WI38 (cell line): ENCODE results near the gene ROR1.

ENCODE experiments used
- H3K4me3 ChIP-seq: 2 replicates; pipeline ENCODE4 v1.5.1; 2011; ENCODE audit warnings: low read depth, mild to moderate bottlenecking, control low read depth, low read length
- TF ChIP-seq, protein P1 (sequence below): IDR thresholded peaks from 2 replicates; pipeline ENCODE4 v1.5.1; 2012; ENCODE audit warnings: low read depth, mild to moderate bottlenecking, control low read depth, low read length

The ROR1 gene

DNA sequence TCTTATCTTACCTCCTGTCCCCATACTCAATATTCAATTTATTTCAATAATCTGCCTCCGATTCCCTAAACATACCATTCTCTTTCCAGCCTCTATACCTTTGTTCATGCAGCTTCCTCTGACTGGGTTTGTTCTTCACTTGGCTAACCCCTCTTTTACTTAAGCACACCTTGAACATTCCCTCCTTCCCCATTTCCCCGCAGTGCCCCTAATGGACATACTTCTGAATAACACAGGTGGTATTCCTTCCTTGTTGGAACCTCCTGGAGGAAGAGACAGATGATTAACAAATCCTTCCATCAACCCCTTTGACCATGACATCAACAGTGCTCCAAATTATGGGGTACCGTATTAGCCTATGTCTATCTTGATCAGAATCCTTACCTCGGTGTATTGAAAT, 239.6 kb downstream of the ROR1 start:
- TF ChIP-seq, protein P1, sequence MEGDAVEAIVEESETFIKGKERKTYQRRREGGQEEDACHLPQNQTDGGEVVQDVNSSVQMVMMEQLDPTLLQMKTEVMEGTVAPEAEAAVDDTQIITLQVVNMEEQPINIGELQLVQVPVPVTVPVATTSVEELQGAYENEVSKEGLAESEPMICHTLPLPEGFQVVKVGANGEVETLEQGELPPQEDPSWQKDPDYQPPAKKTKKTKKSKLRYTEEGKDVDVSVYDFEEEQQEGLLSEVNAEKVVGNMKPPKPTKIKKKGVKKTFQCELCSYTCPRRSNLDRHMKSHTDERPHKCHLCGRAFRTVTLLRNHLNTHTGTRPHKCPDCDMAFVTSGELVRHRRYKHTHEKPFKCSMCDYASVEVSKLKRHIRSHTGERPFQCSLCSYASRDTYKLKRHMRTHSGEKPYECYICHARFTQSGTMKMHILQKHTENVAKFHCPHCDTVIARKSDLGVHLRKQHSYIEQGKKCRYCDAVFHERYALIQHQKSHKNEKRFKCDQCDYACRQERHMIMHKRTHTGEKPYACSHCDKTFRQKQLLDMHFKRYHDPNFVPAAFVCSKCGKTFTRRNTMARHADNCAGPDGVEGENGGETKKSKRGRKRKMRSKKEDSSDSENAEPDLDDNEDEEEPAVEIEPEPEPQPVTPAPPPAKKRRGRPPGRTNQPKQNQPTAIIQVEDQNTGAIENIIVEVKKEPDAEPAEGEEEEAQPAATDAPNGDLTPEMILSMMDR: no peak
- H3K4me3 ChIP-seq: no peak overlapping the region

DNA sequence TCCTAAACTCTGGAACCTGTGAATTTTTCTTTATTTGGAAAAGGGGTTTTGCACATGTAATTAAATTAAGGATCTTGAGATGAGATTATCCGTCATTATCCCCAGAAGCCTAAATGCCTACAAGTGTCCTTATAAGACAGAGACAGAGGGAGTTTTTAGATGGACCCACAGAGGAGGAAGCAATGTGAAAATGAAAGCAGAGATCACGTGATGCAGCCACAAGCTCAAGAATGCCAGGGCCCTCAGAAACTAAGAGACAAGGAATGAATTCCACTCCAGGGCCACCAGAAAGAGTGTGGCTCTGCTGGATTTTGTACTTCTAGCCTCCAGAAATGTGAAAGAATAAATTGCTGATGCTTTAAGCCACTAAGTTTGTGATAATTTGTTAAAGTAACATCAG, 246.0 kb downstream of the ROR1 start:
- TF ChIP-seq, protein P1: no peak
- no peak overlapping the region for H3K4me3 ChIP-seq

DNA sequence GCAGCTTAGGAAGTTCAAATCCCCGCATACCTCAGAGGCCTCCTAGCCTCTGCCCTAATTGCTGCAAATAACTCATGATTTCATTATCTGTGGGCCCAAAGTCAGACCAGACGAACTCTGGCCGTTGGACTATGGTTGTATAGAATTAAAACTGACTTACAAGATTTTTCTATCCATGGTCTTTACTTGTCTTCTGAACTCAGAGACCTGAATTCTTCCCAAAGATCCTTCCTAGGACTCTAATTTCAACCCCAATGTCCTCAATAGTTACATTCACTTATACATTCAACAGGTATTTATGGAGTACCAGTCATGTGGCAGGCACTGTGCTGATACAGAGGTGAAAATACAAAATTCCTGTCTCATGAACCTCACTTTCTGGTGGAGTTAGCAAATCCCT, 247.2 kb downstream of the ROR1 start:
- H3K4me3 ChIP-seq: no peak overlapping the region
- TF ChIP-seq, protein P1: no peak

DNA sequence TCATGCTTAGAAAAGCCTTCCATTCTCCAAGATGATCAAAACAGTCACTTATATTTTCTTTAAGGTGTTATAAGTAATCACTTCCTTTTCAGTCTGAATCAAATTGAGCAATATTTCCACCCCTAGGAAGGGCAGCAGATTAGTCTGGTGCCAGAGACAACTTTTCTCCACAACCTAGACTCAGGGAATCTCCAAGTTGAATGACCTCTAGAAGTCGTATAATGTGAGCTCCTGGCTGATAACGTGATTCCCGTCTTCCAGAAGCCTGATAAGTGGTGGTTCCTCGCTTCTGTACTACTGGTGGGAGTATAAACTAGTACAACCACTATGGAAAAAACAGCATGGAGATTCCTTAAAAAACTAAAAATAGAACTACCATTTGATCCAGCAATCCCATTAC, 251.2 kb downstream of the ROR1 start:
- no peak overlapping the region for H3K4me3 ChIP-seq
- TF ChIP-seq, protein P1: no peak

DNA sequence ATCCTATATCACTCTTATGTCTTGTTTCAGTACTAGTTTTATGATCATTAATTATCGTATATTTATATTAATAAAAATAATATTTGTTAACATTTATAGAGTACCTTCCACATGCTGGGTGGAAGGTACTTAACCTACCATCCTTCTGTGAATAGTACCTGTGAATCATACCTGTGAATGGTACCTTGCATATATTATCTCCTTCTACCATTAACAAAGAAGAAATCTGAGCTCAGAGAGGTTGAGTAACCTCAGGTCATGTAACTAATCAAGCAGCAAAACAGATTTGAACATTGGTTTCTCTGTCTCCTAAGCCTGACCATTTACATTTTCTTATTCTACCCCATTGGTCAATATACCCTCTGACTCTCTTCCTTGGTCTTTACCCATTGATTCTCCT, 255.2 kb downstream of the ROR1 start:
- TF ChIP-seq, protein P1: no peak
- no peak overlapping the region for H3K4me3 ChIP-seq

DNA sequence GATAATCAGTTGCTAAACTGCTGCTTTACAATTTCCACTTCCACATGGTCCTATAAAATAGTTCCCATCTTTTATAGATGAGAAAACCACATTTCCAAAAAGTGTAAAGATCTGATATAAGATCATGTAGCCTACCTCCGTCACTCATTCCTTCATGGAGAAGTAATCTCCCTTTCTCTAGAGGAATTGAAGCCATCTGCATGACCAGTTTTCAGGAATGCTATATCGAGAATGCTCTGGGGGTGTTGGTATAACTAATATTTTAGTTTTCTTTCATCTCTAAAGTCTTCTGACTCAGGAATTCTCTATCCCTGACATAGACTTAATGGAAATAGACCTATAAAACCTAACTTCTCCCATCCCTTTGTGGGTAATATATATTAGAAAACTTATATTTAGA, 256.6 kb downstream of the ROR1 start:
- H3K4me3 ChIP-seq: no peak overlapping the region
- TF ChIP-seq, protein P1: no peak

DNA sequence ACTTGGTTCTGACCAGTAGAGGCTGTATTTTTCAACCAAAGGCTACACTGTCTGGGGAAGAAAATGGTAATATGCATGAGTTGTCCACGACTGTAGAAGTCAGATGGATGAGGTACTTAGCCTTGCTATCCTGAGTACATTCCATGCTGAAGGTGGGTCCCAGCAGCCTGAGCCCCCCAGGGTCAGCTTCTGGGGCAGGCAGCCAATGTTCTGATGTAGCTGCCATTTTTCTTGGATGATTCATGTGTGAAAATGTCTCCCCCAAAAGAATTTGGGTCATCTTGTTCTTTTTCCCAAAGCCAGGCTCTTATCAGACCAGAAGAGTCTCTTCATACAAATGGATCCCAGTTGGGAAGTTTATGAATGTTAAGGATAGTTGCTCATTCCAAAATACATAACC, 257.4 kb downstream of the ROR1 start:
- no peak overlapping the region for H3K4me3 ChIP-seq
- TF ChIP-seq, protein P1: no peak
